HCT116 (cell line): ENCODE data around the gene MORN1. TPM values are rescaled to one million over a fixed set of nuclear protein-coding genes. Genes with fewer than 3 reads are reported as not detected.

Source experiments
- ATAC-seq: fragments of 200-7000 bp; cut with Tn5 transposase; 2 replicates; pipeline ENCODE4 v1.9.1; 2020; ENCODE audit warnings: mild to moderate bottlenecking, moderate library complexity
- BruUV-seq: library from RNA; stranded (reverse); fragments of 400-500 nt; replicated peaks from 2 replicates; lab custom pipeline; 2021; lab: Mats Ljungman, UMichigan
- CTCF ChIA-PET: fragments of 300-600 bp; sonication (Branson Sonifier 250); formaldehyde crosslinking; loops from one replicate; lab custom pipeline; 2021; ENCODE audit warnings: antibody characterized with exemption; lab: Charles Lee
- POLR2A ChIA-PET: fragments of 300-600, 350-600 bp; sonication (Branson Sonifier 250); formaldehyde crosslinking; loops from one replicate; lab custom pipeline; 2021; ENCODE audit warnings: antibody characterized with exemption; lab: Charles Lee
- RAD21 ChIA-PET, 2 experiments: fragments of 300-600 bp; sonication (Branson Sonifier 250); formaldehyde crosslinking; loops; one replicate each; lab custom pipeline; 2023; ENCODE audit warnings: low total read pairs in 2 of 2; ENCODE audit not compliant: uncharacterized antibody in 2 of 2, unreplicated experiment in 2 of 2, low non-redundant PET in 1 of 2; lab: Charles Lee
- DNase-seq: peaks from one replicate; pipeline ENCODE4 v3.0.0-alpha.2; 2010; ENCODE audit warnings: low read depth, low spot score
- H2AFZ ChIP-seq: fragments of 200-600 bp; shearing (Covaris generic), sonication (generic); 2 replicates; pipeline ENCODE4 v1.6.1; 2017; ENCODE audit warnings: low read depth, mixed run types, mixed read lengths, antibody characterized with exemption, low read length; ENCODE audit not compliant: poor library complexity, severe bottlenecking
- H3K27ac ChIP-seq: 2 replicates; pipeline ENCODE4 v1.5.1; 2012; ENCODE audit warnings: low read depth, low read length
- H3K27me3 ChIP-seq: fragments of 200-600 bp; sonication (generic); 2 replicates; pipeline ENCODE4 v1.6.1; 2016; ENCODE audit warnings: mixed run types, low read length, mixed read lengths; ENCODE audit not compliant: insufficient read depth
- H3K36me3 ChIP-seq, 2 experiments: fragments of 200-500 bp in 1 of 2; fragments of 200-600 bp in 1 of 2; sonication (Bioruptor generic) in 1 of 2; sonication (generic) in 1 of 2; 2 replicates each; pipeline versions ENCODE4 v1.5.1 to v1.6.1; 2014 to 2016; ENCODE audit warnings: low read length in 2 of 2, inconsistent platforms in 1 of 2, mixed read lengths in 1 of 2, mixed run types in 1 of 2; ENCODE audit not compliant: insufficient read depth in 2 of 2, control insufficient read depth in 1 of 2
- H3K4me1 ChIP-seq, 2 experiments: fragments of 200-600 bp in 1 of 2; sonication (generic) in 1 of 2; 2 replicates each; pipeline versions ENCODE4 v1.5.1 to v1.6.1; 2012 to 2017; ENCODE audit warnings: low read length in 2 of 2, inconsistent platforms in 1 of 2, mild to moderate bottlenecking in 1 of 2, mixed read lengths in 1 of 2, mixed run types in 1 of 2, moderate library complexity in 1 of 2; ENCODE audit not compliant: insufficient read depth in 2 of 2, control insufficient read depth in 1 of 2
- H3K4me2 ChIP-seq: fragments of 200-600 bp; sonication (generic); 2 replicates; pipeline ENCODE4 v1.6.1; 2017; ENCODE audit warnings: mixed run types, low read length, mixed read lengths
- H3K4me3 ChIP-seq, 2 experiments: fragments of 200-600 bp in 1 of 2; sonication (generic) in 1 of 2; replicated peaks in 1 of 2; 2 replicates each; pipeline ENCODE4 v1.5.1; 2011 to 2016; ENCODE audit warnings: low read length in 2 of 2, control low read depth in 1 of 2, low read depth in 1 of 2, mild to moderate bottlenecking in 1 of 2, mixed read lengths in 1 of 2, mixed run types in 1 of 2
- H3K79me2 ChIP-seq: fragments of 200-600 bp; sonication (generic); 2 replicates; pipeline ENCODE4 v1.6.1; 2017; ENCODE audit warnings: mild to moderate bottlenecking, mixed run types, low read length, moderate library complexity, mixed read lengths; ENCODE audit not compliant: insufficient read depth
- H3K9ac ChIP-seq: fragments of 200-600 bp; sonication (generic); 2 replicates; pipeline ENCODE4 v1.6.1; 2016; ENCODE audit warnings: low read length, mixed read lengths
- H3K9me2 ChIP-seq: fragments of 200-600 bp; sonication (generic), shearing (Covaris generic); 2 replicates; pipeline ENCODE4 v1.6.1; 2017; ENCODE audit warnings: mixed run types, mild to moderate bottlenecking, moderate library complexity; ENCODE audit not compliant: insufficient read depth
- H3K9me3 ChIP-seq, 2 experiments: fragments of 200-500 bp in 1 of 2; fragments of 200-600 bp in 1 of 2; sonication (Bioruptor generic) in 1 of 2; sonication (generic) in 1 of 2; 2 replicates each; pipeline ENCODE4 v1.6.1; 2014 to 2017; ENCODE audit warnings: low read length in 2 of 2, mixed read lengths in 2 of 2, inconsistent platforms in 1 of 2, low read depth in 1 of 2, mild to moderate bottlenecking in 1 of 2, mixed run types in 1 of 2, moderate library complexity in 1 of 2; ENCODE audit not compliant: control insufficient read depth in 1 of 2, insufficient read depth in 1 of 2
- H4K20me1 ChIP-seq: fragments of 200-600 bp; sonication (generic), shearing (Covaris generic); 2 replicates; pipeline ENCODE4 v1.6.1; 2017; ENCODE audit warnings: mixed run types, mild to moderate bottlenecking, moderate library complexity; ENCODE audit not compliant: insufficient read depth
- ATF3 ChIP-seq: IDR thresholded peaks from 2 replicates; pipeline ENCODE4 v1.6.1; 2012
- CBX3 ChIP-seq: IDR thresholded peaks from 2 replicates; pipeline ENCODE4 v1.6.1; 2012; ENCODE audit warnings: low read depth
- CEBPB ChIP-seq: IDR thresholded peaks from 2 replicates; pipeline ENCODE4 v1.6.1; 2012; ENCODE audit warnings: low read depth
- ELF1 ChIP-seq: IDR thresholded peaks from 2 replicates; pipeline ENCODE4 v1.6.1; 2012; ENCODE audit warnings: low read depth, borderline replicate concordance
- EZH2phosphoT487 ChIP-seq: fragments of 200-600 bp; IDR thresholded peaks from 2 replicates; pipeline ENCODE4 v1.6.1; 2018; ENCODE audit warnings: antibody characterized with exemption, borderline replicate concordance
- POLR2AphosphoS5 ChIP-seq: IDR thresholded peaks from 2 replicates; pipeline ENCODE4 v1.6.1; 2011; ENCODE audit warnings: mild to moderate bottlenecking, low read depth, low read length, moderate library complexity
- SIN3A ChIP-seq: IDR thresholded peaks from 2 replicates; pipeline ENCODE4 v1.6.1; 2012; ENCODE audit warnings: low read depth
- SRF ChIP-seq: IDR thresholded peaks from 2 replicates; pipeline ENCODE4 v1.6.1; 2012; ENCODE audit warnings: low read depth
- intact Hi-C: fragments of 100-400 bp; cut with micrococcal nuclease; formaldehyde crosslinking; loops from 2 replicates; pipeline ENCODE4 v1.10.0; 2022
- total RNA-seq: library from RNA; stranded (reverse); gene quantifications from one replicate; pipeline ENCODE4 v1.2.1, GENCODE V29; 2021; ENCODE audit not compliant: unreplicated experiment

The MORN1 gene
- total RNA-seq, 1 experiment from 2014 or later: 21.4 TPM

- POLR2A ChIA-PET: no interaction called here
- DNase-seq: no peak
Measured at GRCh38 chr1:2320006-2320405, 71.3 kb downstream of the MORN1 start.

DNA sequence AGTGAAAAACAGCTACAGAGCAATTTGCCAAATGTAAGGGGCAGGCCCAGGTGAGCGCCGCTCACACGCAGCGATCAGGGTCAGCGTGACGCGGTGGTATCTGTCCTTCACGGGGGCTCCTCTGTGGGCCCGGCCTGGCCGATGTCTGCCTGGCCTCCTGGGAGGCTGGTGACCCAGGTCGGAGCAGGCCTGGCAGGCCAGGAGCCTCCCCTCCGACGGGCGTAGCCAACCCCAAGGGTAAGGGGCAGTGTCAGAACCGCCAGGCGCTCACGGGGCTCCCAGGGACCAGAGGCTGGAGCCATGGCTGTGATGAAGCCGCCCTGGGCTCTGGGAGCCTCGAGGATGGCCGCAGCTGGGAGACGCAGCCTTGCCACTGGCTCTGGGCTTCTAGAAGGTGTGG lies 72.1 kb downstream of the MORN1 start:
- RAD21 ChIA-PET: no interaction called here

More at GRCh38 chr1:2320006-2320405, 71.3 kb downstream of the MORN1 start:
- Histone ChIP-seq H3K36me3 (no peaks in the 10 kb centered on the region), H3K4me1 (peaks cover 3 to 17% of the 10 kb centered on the region in 2 experiments), H2AFZ (no peak overlapping the region), H3K27ac (no peak overlapping the region), H3K9me3 (no peaks in the 10 kb centered on the region), H4K20me1 (no peaks in the 10 kb centered on the region), H3K4me2 (no peak overlapping the region), H3K9ac (no peak overlapping the region), H3K79me2 (no peaks in the 10 kb centered on the region), H3K9me2 (no peaks in the 10 kb centered on the region), H3K27me3 (no peaks in the 10 kb centered on the region), H3K4me3 (no peak overlapping the region)
- intact Hi-C loops: no loop called here
- ChIA-PET RAD21 (no interaction called here), CTCF (no interaction called here)
- no TSS peak for BruUV-seq
- TF ChIP-seq ELF1 (no peak), CEBPB (no peak), CBX3 (no peak), POLR2AphosphoS5 (no peak), ATF3 (no peak), SRF (no peak)
- ATAC-seq: no peak

More for the DNA sequence above, 72.1 kb downstream of the MORN1 start:
- BruUV-seq: no TSS peak
- intact Hi-C loops: no loop called here
- no peak for DNase-seq
- Histone ChIP-seq H3K9me3 (no peaks in the 10 kb centered on the region), H3K79me2 (no peaks in the 10 kb centered on the region), H3K9ac (no peak overlapping the region), H3K27ac (no peak overlapping the region), H3K27me3 (no peaks in the 10 kb centered on the region), H4K20me1 (no peaks in the 10 kb centered on the region), H3K4me2 (no peak overlapping the region), H3K4me3 (no peak overlapping the region), H3K9me2 (no peaks in the 10 kb centered on the region), H3K4me1 (peaks cover 3 to 19% of the 10 kb centered on the region in 2 experiments), H2AFZ (no peak overlapping the region)
- no peak for ATAC-seq
- CTCF ChIA-PET: no interaction called here
- TF ChIP-seq EZH2phosphoT487 (no peak), SIN3A (no peak)
- TF ChIP-seq, all 23 proteins: peak for 0
- POLR2A ChIA-PET: no interaction called here
- no peaks in the 10 kb centered on the region for H3K36me3 ChIP-seq
